A549 (cell line): ENCODE data around the gene SVOPL. TPM values are rescaled to one million over a fixed set of nuclear protein-coding genes. Genes with fewer than 3 reads are reported as not detected.

Experiments
- ATAC-seq, 2 experiments: fragments of 200-7000 bp in 1 of 2; fragments of >200 bp in 1 of 2; cut with Nextera tagmentation in 1 of 2; cut with Tn5 transposase in 1 of 2; 3 replicates each; pipeline versions ENCODE4 v1.8.0 to v1.9.1; 2018 to 2020; ENCODE audit warnings: mild to moderate bottlenecking in 1 of 2, moderate library complexity in 1 of 2
- CTCF ChIA-PET: fragments of 300-600 bp; sonication (Branson Sonifier 250); formaldehyde crosslinking; extraction: SDS; loops from one replicate; lab custom pipeline; 2021; ENCODE audit warnings: antibody characterized with exemption, inconsistent platforms; lab: Yijun Ruan, JAX
- POLR2A ChIA-PET: fragments of 350-600 bp; formaldehyde crosslinking; extraction: SDS; loops from one replicate; lab custom pipeline; 2021; ENCODE audit warnings: antibody characterized with exemption, inconsistent platforms; lab: Yijun Ruan, JAX
- DNase-seq, 2 experiments: peaks; one replicate each; pipeline versions ENCODE4 v3.0.0 to v3.0.0-alpha.2; 2011 to 2016; ENCODE audit warnings: low read depth in 1 of 2, low spot score in 1 of 2
- FAIRE-seq: peaks from 2 replicates; lab custom pipeline; 2011; peaks lifted over from hg19 to GRCh38; lab: Jason Lieb, UNC
- H3K27ac ChIP-seq, 2 experiments: fragments of >200 bp; sonication (Bioruptor Twin); formaldehyde crosslinking; 3 replicates each; pipeline ENCODE4 v1.5.1; 2016 to 2017
- H3K4me1 ChIP-seq: fragments of >200 bp; sonication (Bioruptor Twin); formaldehyde crosslinking; 3 replicates; pipeline ENCODE4 v1.6.1; 2016
- H3K4me2 ChIP-seq: fragments of >200 bp; sonication (Bioruptor Twin); formaldehyde crosslinking; 3 replicates; pipeline ENCODE4 v1.6.1; 2016
- H3K4me3 ChIP-seq: fragments of >200 bp; sonication (Bioruptor Twin); formaldehyde crosslinking; 3 replicates; pipeline ENCODE4 v1.5.1; 2016
- H3K9me3 ChIP-seq: fragments of >200 bp; sonication (Bioruptor Twin); formaldehyde crosslinking; 3 replicates; pipeline ENCODE4 v1.6.1; 2016
- CHD2 ChIP-seq: fragments of 150-350 bp; IDR thresholded peaks from 2 replicates; pipeline ENCODE4 v1.6.1; 2014; ENCODE audit warnings: low read length; ENCODE audit not compliant: partially characterized antibody
- EHF ChIP-seq: fragments of 250-450 bp; sonication (Bioruptor Pico); IDR thresholded peaks from 2 replicates; pipeline ENCODE4 v1.5.0; 2020; ENCODE audit warnings: mild to moderate bottlenecking
- EHMT2 ChIP-seq: fragments of 200-600 bp; sonication (generic); IDR thresholded peaks from 2 replicates; pipeline ENCODE4 v1.6.1; 2016; ENCODE audit warnings: antibody characterized with exemption, low read depth, mild to moderate bottlenecking, moderate library complexity
- FOSL2 ChIP-seq, 2 experiments: fragments of 450-650 bp in 1 of 2; fragments of >200 bp in 1 of 2; sonication (Bioruptor Twin) in 1 of 2; formaldehyde crosslinking; IDR thresholded peaks; 2 replicates each; pipeline versions ENCODE4 v1.5.0 to v1.6.1; 2016 to 2020; ENCODE audit warnings: mild to moderate bottlenecking in 1 of 2, moderate library complexity in 1 of 2
- FOXS1 ChIP-seq: fragments of 250-450 bp; sonication (Bioruptor Pico); IDR thresholded peaks from 2 replicates; pipeline ENCODE4 v1.5.0; 2020; ENCODE audit warnings: mild to moderate bottlenecking, moderate library complexity
- GATA3 ChIP-seq: IDR thresholded peaks from 2 replicates; pipeline ENCODE4 v1.6.1; 2012; ENCODE audit warnings: borderline replicate concordance
- HOXA7 ChIP-seq: fragments of 250-450 bp; sonication (Bioruptor Pico); IDR thresholded peaks from 2 replicates; pipeline ENCODE4 v1.5.0; 2020; ENCODE audit warnings: mild to moderate bottlenecking, moderate library complexity
- JUN ChIP-seq, 2 experiments: fragments of >200 bp; sonication (Bioruptor Twin); formaldehyde crosslinking; IDR thresholded peaks; 2 replicates in 1 of 2; 3 replicates in 1 of 2; pipeline ENCODE4 v1.6.1; 2016 to 2017
- KDM1A ChIP-seq: fragments of 200-600 bp; sonication (generic); IDR thresholded peaks from 2 replicates; pipeline ENCODE4 v1.6.1; 2016; ENCODE audit warnings: low read depth, mild to moderate bottlenecking
- MAFK ChIP-seq: fragments of 450-650 bp; IDR thresholded peaks from 2 replicates; pipeline ENCODE4 v1.6.1; 2014; ENCODE audit not compliant: partially characterized antibody
- RARB ChIP-seq: fragments of 250-450 bp; sonication (Bioruptor Pico); IDR thresholded peaks from 2 replicates; pipeline ENCODE4 v1.8.0; 2021; ENCODE audit warnings: mild to moderate bottlenecking, moderate library complexity
- RNF2 ChIP-seq: fragments of 200-600 bp; sonication (generic); IDR thresholded peaks from 2 replicates; pipeline ENCODE4 v1.6.1; 2016; ENCODE audit warnings: low read depth, mild to moderate bottlenecking, antibody characterized with exemption, moderate library complexity, borderline replicate concordance
- SMC3 ChIP-seq: fragments of >200 bp; sonication (Bioruptor Twin); formaldehyde crosslinking; IDR thresholded peaks from 3 replicates; pipeline ENCODE4 v1.6.1; 2018; ENCODE audit warnings: inconsistent platforms
- ZC3H11A ChIP-seq: fragments of 450-650 bp; IDR thresholded peaks from 2 replicates; pipeline ENCODE4 v1.6.1; 2014; ENCODE audit warnings: antibody characterized with exemption, mild to moderate bottlenecking
- ZFP36 ChIP-seq: fragments of 450-650 bp; IDR thresholded peaks from 2 replicates; pipeline ENCODE4 v1.6.1; 2014; ENCODE audit warnings: borderline replicate concordance; ENCODE audit not compliant: partially characterized antibody
- WGBS: methylation state at CpG from one replicate; pipeline ENCODE4 v1.1.6; 2017; ENCODE audit errors: missing lambda C conversion rate; 5-methylcytosine and 5-hydroxymethylcytosine counted together
- polyA plus RNA-seq, 4 experiments: library from polyadenylated mRNA; depleted of rRNA in 3 of 4; stranded (reverse); fragments of >200 nt; fragmentation: RNase III in 1 of 4; extraction: RNeasy Plus Mini Kit Qiagen cat#74134 plus additional on column Dnase treatment in 1 of 4; gene quantifications; 2 replicates in 3 of 4; 3 replicates in 1 of 4; pipeline ENCODE4 v1.2.3, GENCODE V29; 2011 to 2017
- TF ChIP-seq, protein P1 (sequence below): IDR thresholded peaks from 2 replicates; pipeline ENCODE4 v1.6.1; 2012; ENCODE audit warnings: low read depth, borderline replicate concordance
- TF ChIP-seq, protein P2 (sequence below): fragments of 250-450 bp; sonication (Bioruptor Pico); IDR thresholded peaks from 2 replicates; pipeline ENCODE4 v1.5.0; 2020; ENCODE audit warnings: low read depth, mild to moderate bottlenecking, moderate library complexity
- TF ChIP-seq, protein P3 (sequence below): fragments of >200 bp; sonication (Bioruptor Twin); formaldehyde crosslinking; IDR thresholded peaks from 2 replicates; pipeline ENCODE4 v1.6.1; 2016
- TF ChIP-seq, protein P4 (sequence below): fragments of 150-350 bp; IDR thresholded peaks from 2 replicates; pipeline ENCODE4 v1.6.1; 2014; ENCODE audit warnings: low read depth, mild to moderate bottlenecking, low read length
- TF ChIP-seq, protein P5 (sequence below): fragments of 250-450 bp; sonication (Bioruptor Pico); IDR thresholded peaks from 2 replicates; pipeline ENCODE4 v1.5.0; 2021; ENCODE audit warnings: mild to moderate bottlenecking, moderate library complexity, borderline replicate concordance

SVOPL gene
- polyA plus RNA-seq, 2 of the 4 experiments (the other 2 are of a cell fraction): 0.21 TPM; not detected in 1

DNA sequence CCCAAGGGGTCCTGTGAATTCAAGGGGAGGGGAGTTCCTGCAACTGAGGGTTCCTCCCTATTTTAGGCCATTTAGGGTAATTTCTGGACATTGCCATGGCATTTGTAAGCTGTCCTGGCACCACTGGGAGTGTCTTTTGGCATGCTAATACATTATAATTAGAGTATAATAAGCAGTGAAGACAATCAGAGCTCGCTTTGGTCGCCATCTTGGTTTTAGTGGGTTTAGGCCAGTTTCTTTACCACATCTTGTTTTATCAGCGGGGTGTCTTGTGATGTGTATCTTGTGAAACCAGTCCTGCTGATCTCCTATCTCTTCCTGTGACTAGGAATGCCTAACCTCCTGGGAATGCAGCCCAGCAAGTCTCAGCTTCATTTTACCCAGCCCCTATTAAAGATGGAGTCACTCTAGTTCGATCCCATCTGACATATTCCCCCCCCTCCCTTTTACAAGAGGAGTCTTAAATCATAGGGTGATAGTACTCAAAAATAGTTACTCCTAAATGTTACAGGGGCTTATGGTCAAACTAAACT, 43.2 kb downstream of the SVOPL start:
- FAIRE-seq (no peak), DNase-seq (no peak), ATAC-seq (no peak)
- no peak overlapping the region for H3K4me2 ChIP-seq
- ChIA-PET POLR2A (no interaction called here), CTCF (no interaction called here)
- no peak overlapping the region for H3K4me3 ChIP-seq
- WGBS: 3% methylated on average over 4 of the region's 4 CpGs
- peaks cover 13% of the 10 kb centered on the region; the same call in 2 of the 3 replicates for H3K9me3 ChIP-seq
- TF ChIP-seq KDM1A: no peak
- TF ChIP-seq RARB (CRISPR knock-in tag): no peak
- TF ChIP-seq GATA3: no peak
- no peak for TF ChIP-seq ZFP36
- TF ChIP-seq ZC3H11A: no peak
- TF ChIP-seq, protein P1, sequence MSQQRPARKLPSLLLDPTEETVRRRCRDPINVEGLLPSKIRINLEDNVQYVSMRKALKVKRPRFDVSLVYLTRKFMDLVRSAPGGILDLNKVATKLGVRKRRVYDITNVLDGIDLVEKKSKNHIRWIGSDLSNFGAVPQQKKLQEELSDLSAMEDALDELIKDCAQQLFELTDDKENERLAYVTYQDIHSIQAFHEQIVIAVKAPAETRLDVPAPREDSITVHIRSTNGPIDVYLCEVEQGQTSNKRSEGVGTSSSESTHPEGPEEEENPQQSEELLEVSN: no peak
- TF ChIP-seq CHD2: no peak
- TF ChIP-seq JUN (IDR thresholded peaks at IDR 0.05): no peak
- TF ChIP-seq, protein P2, sequence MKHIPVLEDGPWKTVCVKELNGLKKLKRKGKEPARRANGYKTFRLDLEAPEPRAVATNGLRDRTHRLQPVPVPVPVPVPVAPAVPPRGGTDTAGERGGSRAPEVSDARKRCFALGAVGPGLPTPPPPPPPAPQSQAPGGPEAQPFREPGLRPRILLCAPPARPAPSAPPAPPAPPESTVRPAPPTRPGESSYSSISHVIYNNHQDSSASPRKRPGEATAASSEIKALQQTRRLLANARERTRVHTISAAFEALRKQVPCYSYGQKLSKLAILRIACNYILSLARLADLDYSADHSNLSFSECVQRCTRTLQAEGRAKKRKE (CRISPR knock-in tag): no peak
- TF ChIP-seq SMC3: no peak
- TF ChIP-seq RNF2: no peak
- TF ChIP-seq EHF (CRISPR knock-in tag): no peak
- no peak for TF ChIP-seq HOXA7
- TF ChIP-seq EHMT2: no peak
- TF ChIP-seq, protein P3, sequence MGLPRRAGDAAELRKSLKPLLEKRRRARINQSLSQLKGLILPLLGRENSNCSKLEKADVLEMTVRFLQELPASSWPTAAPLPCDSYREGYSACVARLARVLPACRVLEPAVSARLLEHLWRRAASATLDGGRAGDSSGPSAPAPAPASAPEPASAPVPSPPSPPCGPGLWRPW: no peak
- TF ChIP-seq, protein P4, sequence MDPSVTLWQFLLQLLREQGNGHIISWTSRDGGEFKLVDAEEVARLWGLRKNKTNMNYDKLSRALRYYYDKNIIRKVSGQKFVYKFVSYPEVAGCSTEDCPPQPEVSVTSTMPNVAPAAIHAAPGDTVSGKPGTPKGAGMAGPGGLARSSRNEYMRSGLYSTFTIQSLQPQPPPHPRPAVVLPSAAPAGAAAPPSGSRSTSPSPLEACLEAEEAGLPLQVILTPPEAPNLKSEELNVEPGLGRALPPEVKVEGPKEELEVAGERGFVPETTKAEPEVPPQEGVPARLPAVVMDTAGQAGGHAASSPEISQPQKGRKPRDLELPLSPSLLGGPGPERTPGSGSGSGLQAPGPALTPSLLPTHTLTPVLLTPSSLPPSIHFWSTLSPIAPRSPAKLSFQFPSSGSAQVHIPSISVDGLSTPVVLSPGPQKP: no peak
- TF ChIP-seq, protein P5, sequence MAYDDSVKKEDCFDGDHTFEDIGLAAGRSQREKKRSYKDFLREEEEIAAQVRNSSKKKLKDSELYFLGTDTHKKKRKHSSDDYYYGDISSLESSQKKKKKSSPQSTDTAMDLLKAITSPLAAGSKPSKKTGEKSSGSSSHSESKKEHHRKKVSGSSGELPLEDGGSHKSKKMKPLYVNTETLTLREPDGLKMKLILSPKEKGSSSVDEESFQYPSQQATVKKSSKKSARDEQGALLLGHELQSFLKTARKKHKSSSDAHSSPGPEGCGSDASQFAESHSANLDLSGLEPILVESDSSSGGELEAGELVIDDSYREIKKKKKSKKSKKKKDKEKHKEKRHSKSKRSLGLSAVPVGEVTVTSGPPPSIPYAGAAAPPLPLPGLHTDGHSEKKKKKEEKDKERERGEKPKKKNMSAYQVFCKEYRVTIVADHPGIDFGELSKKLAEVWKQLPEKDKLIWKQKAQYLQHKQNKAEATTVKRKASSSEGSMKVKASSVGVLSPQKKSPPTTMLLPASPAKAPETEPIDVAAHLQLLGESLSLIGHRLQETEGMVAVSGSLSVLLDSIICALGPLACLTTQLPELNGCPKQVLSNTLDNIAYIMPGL (CRISPR knock-in tag): no peak
- no peak overlapping the region for H3K27ac ChIP-seq
- no peaks in the 10 kb centered on the region for H3K4me1 ChIP-seq

DNA sequence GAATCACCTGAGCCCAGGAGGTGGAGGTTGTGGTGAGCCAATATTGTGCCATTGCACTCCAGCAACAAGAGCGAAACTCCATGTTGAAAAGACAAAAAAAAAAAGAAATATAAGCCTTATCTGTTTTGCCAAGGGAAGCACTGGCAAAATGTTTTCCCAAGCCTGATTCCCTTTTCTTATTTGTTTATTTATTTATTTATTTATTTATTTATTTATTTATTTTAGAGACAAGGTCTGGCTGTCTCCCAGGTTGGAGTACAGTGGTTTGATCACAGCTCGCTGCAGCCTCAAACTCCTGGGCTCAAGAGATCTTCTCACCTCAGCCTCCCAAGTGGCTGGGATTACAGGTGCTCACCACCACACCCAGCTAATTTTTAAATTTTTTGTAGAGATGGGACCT, 44.2 kb downstream of the SVOPL start:
- ATAC-seq (no peak), DNase-seq (no peak), FAIRE-seq (no peak)
- Histone ChIP-seq H3K27ac (no peak overlapping the region), H3K4me3 (no peak overlapping the region), H3K9me3 (peaks cover 13% of the 10 kb centered on the region; the same call in 2 of the 3 replicates), H3K4me1 (no peaks in the 10 kb centered on the region), H3K4me2 (no peak overlapping the region)
- peak; percentile 83 for TF ChIP-seq ZC3H11A
- TF ChIP-seq, protein P2 (CRISPR knock-in tag): no peak
- 41% methylated on average over 2 of the region's 2 CpGs for WGBS
- ChIA-PET POLR2A (no interaction called here), CTCF (no interaction called here)

DNA sequence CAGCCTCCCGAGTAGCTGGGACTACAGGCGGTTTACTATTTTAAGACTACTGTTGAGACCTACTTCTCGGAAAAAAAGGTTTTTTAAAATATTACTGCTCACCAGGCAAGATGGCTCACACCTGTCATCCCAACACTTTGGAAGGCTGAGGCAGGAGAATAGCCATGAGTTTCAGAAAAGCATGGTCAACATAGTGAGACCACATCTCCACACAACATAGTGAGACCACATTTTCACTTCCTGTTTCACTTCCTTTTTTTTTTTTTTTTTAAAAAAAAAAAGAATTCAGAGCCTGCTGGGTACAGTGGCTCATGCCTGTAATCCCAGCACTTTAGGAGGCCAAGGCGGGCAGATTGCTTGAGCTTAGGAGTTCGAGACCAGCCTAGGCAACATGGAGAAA, 46.5 kb downstream of the SVOPL start:
- H3K4me1 ChIP-seq: no peaks in the 10 kb centered on the region
- no peak for DNase-seq
- no peak overlapping the region for H3K27ac ChIP-seq
- no peak for FAIRE-seq
- ChIA-PET POLR2A (interaction anchor here (0.7 kb wide), 1 partner anchor 145 kb away, joined by 3 read pairs; no protein-coding TSS in a partner anchor), CTCF (interaction anchor here (0.9 kb wide), 1 partner anchor 9 kb away, joined by 3 read pairs; no protein-coding TSS in a partner anchor)
- peaks cover 13% of the 10 kb centered on the region; the same call in 2 of the 3 replicates for H3K9me3 ChIP-seq
- 21% methylated on average over 5 of the region's 5 CpGs for WGBS
- ATAC-seq: no peak
- no peak overlapping the region for H3K4me2 ChIP-seq
- TF ChIP-seq, protein P5 (CRISPR knock-in tag): no peak
- no peak for TF ChIP-seq FOSL2 (IDR thresholded peaks at IDR 0.05)
- TF ChIP-seq FOSL2 (CRISPR knock-in tag; IDR thresholded peaks at IDR 0.05): no peak
- TF ChIP-seq, protein P2 (CRISPR knock-in tag): no peak
- no peak for TF ChIP-seq MAFK
- TF ChIP-seq, protein P1: no peak
- no peak for TF ChIP-seq FOXS1 (CRISPR knock-in tag)
- TF ChIP-seq CHD2: no peak
- TF ChIP-seq, all 56 proteins: peak for 0
- H3K4me3 ChIP-seq: no peak overlapping the region
